ENCODE measurements around the gene RHOU. TPM values are rescaled to one million over a fixed set of nuclear protein-coding genes. Genes with fewer than 3 reads are reported as not detected.

The RHOU gene
- total and polyA plus RNA-seq, 2 donors (not counting 3 experiments of a cell fraction or from before 2014, with no cell fraction given) = 0.04 to 0.40 TPM

DNA sequence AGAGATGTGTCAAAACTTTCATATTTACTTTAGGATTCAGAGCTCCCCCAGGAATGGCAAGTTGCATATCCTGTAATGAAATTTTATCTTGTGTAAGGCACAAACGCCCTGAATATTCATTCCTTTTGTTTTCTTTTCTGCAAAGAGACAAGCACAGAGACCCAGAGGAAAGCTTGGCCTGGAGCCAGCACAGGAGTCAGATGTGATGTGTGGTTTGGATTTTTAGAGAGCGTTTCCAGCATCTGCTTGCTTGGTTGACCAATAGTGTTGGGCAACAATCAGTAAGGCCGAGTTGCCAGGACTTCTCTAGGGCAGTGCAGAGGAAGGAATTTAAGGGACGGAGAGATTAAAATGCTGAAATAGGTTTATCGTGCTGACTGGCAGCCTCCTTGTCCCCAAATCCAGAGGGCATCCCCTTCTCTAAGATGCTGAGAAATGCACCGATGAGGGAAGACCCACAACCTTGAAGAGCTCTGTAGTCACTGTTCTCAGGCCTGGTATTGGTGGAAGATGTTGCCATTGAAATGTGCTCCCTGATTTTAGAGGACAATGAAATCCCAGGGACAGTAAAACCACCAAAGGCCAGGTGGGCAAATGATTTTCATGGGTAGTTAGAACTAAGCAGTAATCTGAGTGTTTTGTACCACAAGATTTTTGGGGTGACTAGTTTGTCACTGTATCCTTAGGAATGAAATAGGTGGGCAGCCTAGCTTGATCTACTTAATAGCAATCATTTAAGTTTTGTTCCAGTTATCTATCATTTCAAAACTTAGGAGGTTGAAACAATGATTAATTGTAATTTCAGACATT is 37.9 kb upstream of the RHOU start:
- Histone ChIP-seq H3K9me3 (replicated peaks; ENCODE audit: control insufficient read depth, insufficient read depth, low read length) (no peaks in the 10 kb centered on the region), H3K9me1 (replicated peaks; ENCODE audit: control insufficient read depth, extremely low read depth, insufficient read depth, low read length) (no peaks in the 10 kb centered on the region), H3K27me3 (ENCODE audit: control insufficient read depth in 2 of 2, insufficient read depth in 2 of 2, low read length in 2 of 2) (no peaks in the 10 kb centered on the region), H3K4me2 (ENCODE audit: insufficient read depth, low read length) (no peak overlapping the region), H3K4me1 (ENCODE audit: control insufficient read depth, extremely low read depth, insufficient read depth, low read length) (no peaks in the 10 kb centered on the region), H3K36me3 (ENCODE audit: control insufficient read depth in 2 of 2, extremely low read depth in 1 of 2, insufficient read depth in 2 of 2, low read length in 2 of 2) (no peaks in the 10 kb centered on the region), H4K20me1 (replicated peaks; ENCODE audit: control insufficient read depth, extremely low read depth, insufficient read depth, low read length) (no peaks in the 10 kb centered on the region), H3K79me2 (ENCODE audit: control insufficient read depth, insufficient read depth, low read length) (no peaks in the 10 kb centered on the region), H3K4me3 (replicated peaks in 1 of 3; ENCODE audit: insufficient read depth in 1 of 3, low read depth in 1 of 3, low read length in 3 of 3) (no peak overlapping the region), H2AFZ (ENCODE audit: low read depth, low read length) (no peak overlapping the region), H3K27ac (ENCODE audit: insufficient read depth, low read depth, low read length) (no peak overlapping the region), H3K9ac (replicated peaks; ENCODE audit: extremely low read depth, insufficient read depth, low read length) (no peak overlapping the region)
- dilution Hi-C loops (cut with MboI; ENCODE audit: extremely low pct_ligation_motif_present, low sequenced_read_pairs) = no loop called here
- intact Hi-C loops (cut with micrococcal nuclease) = no loop called here
- ChIA-PET CTCF (no interaction called here), POLR2A (no interaction called here)
- DNase-seq (ENCODE audit: low read depth, low spot score) = no peak
- TF ChIP-seq EZH2 (IDR thresholded peaks at IDR 0.05; ENCODE audit: borderline replicate concordance, low read depth, low read length, severe bottlenecking) = no peak
- FAIRE-seq = no peak
- BruUV-seq (replicated peaks) = no TSS peak

GRCh38 chr1:228698017-228698329 is 37.3 kb upstream of the RHOU start:
- no peak overlapping the region for H3K4me2 ChIP-seq (ENCODE audit: insufficient read depth, low read length)
- dilution Hi-C loops (cut with MboI; ENCODE audit: extremely low pct_ligation_motif_present, low sequenced_read_pairs) = no loop called here
- ChIA-PET CTCF (no interaction called here), POLR2A (no interaction called here)
- H3K9ac ChIP-seq (replicated peaks; ENCODE audit: extremely low read depth, insufficient read depth, low read length) = no peak overlapping the region
- no peak overlapping the region for H3K27ac ChIP-seq (ENCODE audit: insufficient read depth, low read depth, low read length)
- no peak for FAIRE-seq
- no peaks in the 10 kb centered on the region for H3K36me3 ChIP-seq (ENCODE audit: control insufficient read depth in 2 of 2, extremely low read depth in 1 of 2, insufficient read depth in 2 of 2, low read length in 2 of 2)
- intact Hi-C loops (cut with micrococcal nuclease) = no loop called here
- no peak overlapping the region for H3K4me3 ChIP-seq (replicated peaks in 1 of 3; ENCODE audit: insufficient read depth in 1 of 3, low read depth in 1 of 3, low read length in 3 of 3)
- DNase-seq (ENCODE audit: low read depth, low spot score) = no peak
- TF ChIP-seq, protein P1, sequence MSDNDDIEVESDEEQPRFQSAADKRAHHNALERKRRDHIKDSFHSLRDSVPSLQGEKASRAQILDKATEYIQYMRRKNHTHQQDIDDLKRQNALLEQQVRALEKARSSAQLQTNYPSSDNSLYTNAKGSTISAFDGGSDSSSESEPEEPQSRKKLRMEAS (IDR thresholded peaks at IDR 0.05; ENCODE audit: insufficient read depth, insufficient read length) = no peak
- TF ChIP-seq MYC (IDR thresholded peaks at IDR 0.05; ENCODE audit: low read depth, low read length) = no peak
- TF ChIP-seq JUN (IDR thresholded peaks at IDR 0.05; ENCODE audit: borderline replicate concordance, insufficient read depth, insufficient read length, low read depth) = no peak
- no peak for TF ChIP-seq EZH2 (IDR thresholded peaks at IDR 0.05; ENCODE audit: borderline replicate concordance, low read depth, low read length, severe bottlenecking)
- TF ChIP-seq FOS (IDR thresholded peaks at IDR 0.05; ENCODE audit: borderline replicate concordance, insufficient read depth, low read length) = no peak
- no peak for TF ChIP-seq POLR2AphosphoS5 (IDR thresholded peaks at IDR 0.05; ENCODE audit: insufficient read depth, low read depth, low read length)
- TF ChIP-seq GATA2 (IDR thresholded peaks at IDR 0.05; ENCODE audit: insufficient read depth, insufficient read length, low read depth, low read length) = no peak
- no peak overlapping the region for H2AFZ ChIP-seq (ENCODE audit: low read depth, low read length)
- H3K9me3 ChIP-seq (replicated peaks; ENCODE audit: control insufficient read depth, insufficient read depth, low read length) = no peaks in the 10 kb centered on the region
- no peaks in the 10 kb centered on the region for H3K79me2 ChIP-seq (ENCODE audit: control insufficient read depth, insufficient read depth, low read length)
- no peaks in the 10 kb centered on the region for H3K9me1 ChIP-seq (replicated peaks; ENCODE audit: control insufficient read depth, extremely low read depth, insufficient read depth, low read length)
- H3K4me1 ChIP-seq (ENCODE audit: control insufficient read depth, extremely low read depth, insufficient read depth, low read length) = no peaks in the 10 kb centered on the region
- no peaks in the 10 kb centered on the region for H4K20me1 ChIP-seq (replicated peaks; ENCODE audit: control insufficient read depth, extremely low read depth, insufficient read depth, low read length)
- no TSS peak for BruUV-seq (replicated peaks)
- no peaks in the 10 kb centered on the region for H3K27me3 ChIP-seq (ENCODE audit: control insufficient read depth in 2 of 2, insufficient read depth in 2 of 2, low read length in 2 of 2)

Measured in endothelial cell of umbilical vein (primary cell).